Right atrium auricular region (tissue), 2 donors: ENCODE data around the gene POGZ. TPM values are rescaled to one million over a fixed set of nuclear protein-coding genes. Genes with fewer than 3 reads are reported as not detected.
A peak's percentile ranks its signal among the peaks of the same experiment; 100 is the strongest.

ENCODE experiments used
- DNase-seq: peaks from one replicate; pipeline ENCODE4 v3.0.0-alpha.2; 2019; ENCODE audit warnings: low spot score
- H3K27ac ChIP-seq, 2 donors: fragments of 200-600 bp; sonication (generic); 1 replicate in 1 of 2; 2 replicates in 1 of 2; pipeline ENCODE4 v1.5.1; 2016 to 2019
- H3K27me3 ChIP-seq, 2 donors: fragments of 200-600 bp; sonication (generic); one replicate each; pipeline versions ENCODE4 v1.5.1 to v1.6.0; 2017 to 2019
- H3K36me3 ChIP-seq: fragments of 200-600 bp; sonication (generic); one replicate; pipeline ENCODE4 v1.5.1; 2016
- H3K4me1 ChIP-seq, 2 donors: fragments of 200-600 bp; sonication (generic); one replicate each; pipeline versions ENCODE4 v1.5.1 to v1.6.0; 2017 to 2019
- H3K4me3 ChIP-seq, 2 donors: fragments of 200-600 bp; sonication (generic); 1 replicate in 1 of 2; 2 replicates in 1 of 2; pipeline ENCODE4 v1.5.1; 2017 to 2019; ENCODE audit warnings: mild to moderate bottlenecking in 1 of 2, moderate library complexity in 1 of 2
- H3K9me3 ChIP-seq, 2 donors: fragments of 200-600 bp; sonication (generic); one replicate each; pipeline ENCODE4 v1.5.1; 2019
- CTCF ChIP-seq, 2 donors: fragments of 200-600 bp; sonication (generic); IDR thresholded peaks; one replicate each; pipeline ENCODE4 v1.5.1; 2019; ENCODE audit warnings: antibody characterized with exemption in 2 of 2
- total RNA-seq, 2 donors: library from RNA; depleted of rRNA; stranded (reverse); fragments of >200 nt; gene quantifications; one replicate each; pipeline ENCODE4 v1.1.0, GENCODE V29; 2016

Gene POGZ
- total RNA-seq, 2 donors from 2014 or later, result 21.8 to 29.2 TPM

DNA sequence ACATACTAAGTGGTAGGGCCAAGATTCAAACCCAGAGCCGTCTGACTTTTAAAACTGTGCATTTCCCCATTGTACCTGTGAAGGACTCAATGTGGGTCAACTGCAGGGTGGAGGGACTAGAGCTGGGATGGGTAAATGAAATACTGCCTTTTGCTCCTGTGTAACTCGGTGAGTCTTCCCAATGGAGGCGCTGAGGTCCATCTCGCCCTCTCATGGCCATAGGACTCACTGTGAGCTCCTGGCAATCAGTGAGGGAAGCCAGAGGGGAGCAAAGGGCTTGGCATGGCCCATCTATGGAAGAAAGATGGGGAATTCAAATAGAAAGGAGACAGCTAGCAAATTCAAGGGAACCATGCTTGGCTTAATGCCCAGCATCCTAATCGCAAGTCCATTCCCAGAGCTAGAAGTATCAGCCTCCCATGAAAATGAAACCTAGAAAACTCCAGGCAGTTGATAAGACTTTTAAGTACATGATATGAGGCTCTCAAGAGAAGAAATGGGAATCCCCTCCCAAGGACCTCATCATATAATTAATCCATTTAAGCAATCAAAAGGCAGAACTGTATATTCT, 26.5 kb upstream of the POGZ start:
- Histone ChIP-seq H3K4me1 (no peaks in the 10 kb centered on the region), H3K27me3 (no peaks in the 10 kb centered on the region), H3K36me3 (no peaks in the 10 kb centered on the region), H3K4me3 (no peak overlapping the region), H3K9me3 (peaks cover 3 to 9% of the 10 kb centered on the region in 2 donors), H3K27ac (no peak overlapping the region)
- no peak for DNase-seq
- TF ChIP-seq CTCF (IDR thresholded peaks at IDR 0.05), result no peak

DNA sequence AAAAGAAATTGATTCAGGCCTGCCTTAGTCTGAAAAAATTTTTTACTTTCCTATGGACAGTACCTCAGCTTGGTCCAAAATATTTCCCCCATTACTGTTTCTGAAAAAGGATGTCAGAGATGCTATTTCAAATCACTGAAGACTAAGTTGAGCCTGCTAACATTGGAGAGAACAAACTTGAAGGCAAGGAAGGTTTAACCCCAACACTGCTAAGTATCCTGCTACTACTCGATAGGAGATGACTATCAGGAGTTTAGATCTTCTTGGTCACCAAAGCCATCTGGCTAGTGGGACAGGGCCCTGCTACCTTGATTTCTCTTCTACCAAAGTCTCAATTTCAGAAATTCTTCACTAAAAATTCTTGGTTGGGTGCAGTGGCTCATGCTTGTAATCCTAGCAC, 22.7 kb upstream of the POGZ start:
- no peak overlapping the region for H3K4me3 ChIP-seq
- no peak overlapping the region for H3K27ac ChIP-seq
- no peaks in the 10 kb centered on the region for H3K27me3 ChIP-seq
- TF ChIP-seq CTCF (IDR thresholded peaks at IDR 0.05), result no peak
- peaks cover 3 to 9% of the 10 kb centered on the region in 2 donors for H3K9me3 ChIP-seq
- H3K36me3 ChIP-seq, result no peaks in the 10 kb centered on the region
- no peaks in the 10 kb centered on the region for H3K4me1 ChIP-seq
- no peak for DNase-seq

- Histone ChIP-seq H3K27ac (no peak overlapping the region), H3K27me3 (no peaks in the 10 kb centered on the region), H3K9me3 (peaks cover 3 to 9% of the 10 kb centered on the region in 2 donors), H3K4me1 (no peaks in the 10 kb centered on the region), H3K4me3 (no peak overlapping the region), H3K36me3 (no peaks in the 10 kb centered on the region)
- TF ChIP-seq CTCF (IDR thresholded peaks at IDR 0.05), result no peak
- DNase-seq, result no peak
Measured at GRCh38 chr1:151479462-151479861, 20.2 kb upstream of the POGZ start.

DNA sequence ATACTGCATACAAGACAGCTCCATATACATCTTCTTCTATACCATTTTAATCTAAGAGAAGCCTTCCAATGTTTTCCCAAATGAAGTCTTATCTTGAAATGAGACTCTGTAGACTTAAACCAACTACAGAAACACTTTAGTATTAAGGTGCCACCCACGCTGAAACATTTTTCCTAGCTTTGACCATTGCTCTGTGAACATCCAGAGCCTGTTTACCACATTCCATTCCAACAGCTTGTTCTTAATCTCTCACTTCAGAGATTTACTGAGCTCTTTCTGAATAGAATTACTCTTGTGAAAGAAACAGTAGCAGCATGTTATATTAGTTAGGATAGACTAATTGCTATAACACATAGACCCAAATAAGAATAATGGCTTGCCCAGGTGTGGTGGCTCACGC, 19.6 kb upstream of the POGZ start:
- no peaks in the 10 kb centered on the region for H3K4me1 ChIP-seq

GRCh38 chr1:151478140-151478812, 19.0 kb upstream of the POGZ start:
- H3K36me3 ChIP-seq, result no peaks in the 10 kb centered on the region
- no peak for TF ChIP-seq CTCF (IDR thresholded peaks at IDR 0.05)
- H3K9me3 ChIP-seq, result peaks cover 3 to 9% of the 10 kb centered on the region in 2 donors
- no peak overlapping the region for H3K27ac ChIP-seq
- no peak overlapping the region for H3K4me3 ChIP-seq
- H3K4me1 ChIP-seq, result peaks cover 0 to 5% of the 10 kb centered on the region in 2 donors
- H3K27me3 ChIP-seq, result no peaks in the 10 kb centered on the region
- DNase-seq, result peak; percentile 9

More for the DNA sequence above, 19.6 kb upstream of the POGZ start:
- Histone ChIP-seq H3K4me3 (no peak overlapping the region), H3K36me3 (no peaks in the 10 kb centered on the region), H3K9me3 (peaks cover 3 to 9% of the 10 kb centered on the region in 2 donors), H3K27ac (no peak overlapping the region), H3K27me3 (no peaks in the 10 kb centered on the region)
- TF ChIP-seq CTCF (IDR thresholded peaks at IDR 0.05), result no peak
- DNase-seq, result no peak
